Progenitor cell of endocrine pancreas (in vitro differentiated cells): ENCODE measurements around the gene TP53AIP1. TPM values are rescaled to one million over a fixed set of nuclear protein-coding genes. Genes with fewer than 3 reads are reported as not detected.

ENCODE experiments used
- DNase-seq: peaks from one replicate; pipeline ENCODE4 v3.0.0; 2021; ENCODE audit warnings: low spot score; ENCODE audit not compliant: unreplicated experiment
- H3K27ac Mint-ChIP-seq: 2 replicates; pipeline ENCODE4 v1.8.0; 2021; ENCODE audit warnings: mild to moderate bottlenecking, moderate library complexity, mixed read lengths
- H3K27me3 Mint-ChIP-seq: 2 replicates; pipeline ENCODE4 v1.8.0; 2021; ENCODE audit warnings: mixed read lengths
- H3K36me3 Mint-ChIP-seq: 2 replicates; pipeline ENCODE4 v1.8.0; 2022; ENCODE audit warnings: mixed read lengths; ENCODE audit not compliant: insufficient read depth
- H3K4me1 Mint-ChIP-seq: 2 replicates; pipeline ENCODE4 v1.8.0; 2021; ENCODE audit warnings: low read depth, mixed read lengths
- H3K4me3 Mint-ChIP-seq: 2 replicates; pipeline ENCODE4 v1.8.0; 2021; ENCODE audit warnings: low read depth, mild to moderate bottlenecking, moderate library complexity, mixed read lengths
- H3K9me3 Mint-ChIP-seq: 2 replicates; pipeline ENCODE4 v1.8.0; 2021; ENCODE audit warnings: low read depth, mixed read lengths
- total RNA-seq: library from RNA; stranded (reverse); gene quantifications from 2 replicates; pipeline ENCODE4 v1.2.1, GENCODE V29; 2021
- TF ChIP-seq, protein P1 (sequence below): fragments of 200-600 bp; sonication (generic); IDR thresholded peaks from one replicate; pipeline ENCODE4 v1.5.0; 2021; ENCODE audit warnings: antibody characterized with exemption, mild to moderate bottlenecking; ENCODE audit not compliant: unreplicated experiment

Gene TP53AIP1
- total RNA-seq, 1 donor from 2014 or later = 0.12 TPM

GRCh38 chr11:128927108-128927461 is 15.6 kb downstream of the TP53AIP1 start:
- H3K4me3 Mint-ChIP-seq = no peak overlapping the region
- no peaks in the 10 kb centered on the region for H3K4me1 Mint-ChIP-seq
- H3K27ac Mint-ChIP-seq = no peak overlapping the region
- TF ChIP-seq, protein P1, sequence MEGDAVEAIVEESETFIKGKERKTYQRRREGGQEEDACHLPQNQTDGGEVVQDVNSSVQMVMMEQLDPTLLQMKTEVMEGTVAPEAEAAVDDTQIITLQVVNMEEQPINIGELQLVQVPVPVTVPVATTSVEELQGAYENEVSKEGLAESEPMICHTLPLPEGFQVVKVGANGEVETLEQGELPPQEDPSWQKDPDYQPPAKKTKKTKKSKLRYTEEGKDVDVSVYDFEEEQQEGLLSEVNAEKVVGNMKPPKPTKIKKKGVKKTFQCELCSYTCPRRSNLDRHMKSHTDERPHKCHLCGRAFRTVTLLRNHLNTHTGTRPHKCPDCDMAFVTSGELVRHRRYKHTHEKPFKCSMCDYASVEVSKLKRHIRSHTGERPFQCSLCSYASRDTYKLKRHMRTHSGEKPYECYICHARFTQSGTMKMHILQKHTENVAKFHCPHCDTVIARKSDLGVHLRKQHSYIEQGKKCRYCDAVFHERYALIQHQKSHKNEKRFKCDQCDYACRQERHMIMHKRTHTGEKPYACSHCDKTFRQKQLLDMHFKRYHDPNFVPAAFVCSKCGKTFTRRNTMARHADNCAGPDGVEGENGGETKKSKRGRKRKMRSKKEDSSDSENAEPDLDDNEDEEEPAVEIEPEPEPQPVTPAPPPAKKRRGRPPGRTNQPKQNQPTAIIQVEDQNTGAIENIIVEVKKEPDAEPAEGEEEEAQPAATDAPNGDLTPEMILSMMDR = no peak
- H3K9me3 Mint-ChIP-seq = no peaks in the 10 kb centered on the region
- DNase-seq = no peak
- H3K36me3 Mint-ChIP-seq = no peaks in the 10 kb centered on the region
- H3K27me3 Mint-ChIP-seq = peaks cover 49% of the 10 kb centered on the region

DNA sequence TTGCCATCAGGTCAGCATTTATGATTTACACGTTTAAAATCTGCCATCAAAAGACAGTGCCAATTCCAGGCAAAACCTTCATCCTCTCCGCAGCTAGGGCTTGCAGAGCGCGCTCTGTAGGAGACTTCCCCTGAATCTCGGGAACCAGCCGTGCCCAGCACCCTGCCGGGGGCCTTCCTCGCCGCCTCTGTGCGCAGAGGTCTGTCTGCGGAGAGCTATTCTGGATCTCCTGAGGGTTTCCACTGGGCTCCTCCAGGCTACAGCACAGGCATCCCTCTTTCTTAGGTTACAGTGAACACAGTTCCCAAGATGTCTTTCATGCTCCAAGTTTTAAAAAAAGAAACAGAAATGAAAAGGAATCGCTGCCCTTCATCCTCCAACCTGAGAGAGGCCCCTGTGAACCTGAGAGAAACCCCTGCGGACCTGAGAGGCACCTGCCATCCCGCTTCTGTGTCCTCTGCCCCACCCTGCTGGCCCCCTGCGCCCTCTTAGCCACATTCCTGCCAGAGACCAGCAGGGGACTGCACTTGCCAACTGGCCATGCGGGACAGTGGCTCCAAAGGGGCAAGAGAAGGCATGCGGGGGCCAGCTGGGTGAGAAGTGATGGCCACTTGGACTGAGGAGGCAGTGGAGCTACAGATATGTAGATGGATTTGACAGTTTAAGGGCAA is 16.1 kb downstream of the TP53AIP1 start:
- no peaks in the 10 kb centered on the region for H3K9me3 Mint-ChIP-seq
- no peaks in the 10 kb centered on the region for H3K36me3 Mint-ChIP-seq
- TF ChIP-seq, protein P1 = no peak
- no peaks in the 10 kb centered on the region for H3K4me1 Mint-ChIP-seq
- H3K4me3 Mint-ChIP-seq = no peak overlapping the region
- peaks cover 46% of the 10 kb centered on the region for H3K27me3 Mint-ChIP-seq
- no peak overlapping the region for H3K27ac Mint-ChIP-seq
- DNase-seq = no peak

DNA sequence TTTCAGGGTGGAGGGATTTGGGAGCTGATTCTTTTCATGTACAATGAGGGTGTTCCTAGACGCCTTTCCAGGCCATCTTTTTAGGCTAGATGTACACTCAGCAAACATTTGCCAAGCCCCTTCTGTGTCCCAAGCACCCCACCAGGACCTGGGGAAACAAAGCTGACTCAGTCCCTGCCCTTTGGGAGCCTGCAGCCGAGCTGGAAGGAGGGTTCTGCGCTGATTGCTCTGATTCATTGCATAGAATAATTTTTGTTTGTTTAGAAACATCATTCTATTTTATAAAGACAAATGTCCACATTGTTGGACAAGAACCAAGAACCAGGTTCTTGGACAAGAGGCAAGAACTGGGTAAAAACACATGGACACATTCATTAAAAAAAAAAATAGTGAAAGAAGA is 16.7 kb downstream of the TP53AIP1 start:
- no peaks in the 10 kb centered on the region for H3K4me1 Mint-ChIP-seq
- no peaks in the 10 kb centered on the region for H3K36me3 Mint-ChIP-seq
- no peak overlapping the region for H3K27ac Mint-ChIP-seq
- peaks cover 51% of the 10 kb centered on the region for H3K27me3 Mint-ChIP-seq
- no peak for DNase-seq
- no peak overlapping the region for H3K4me3 Mint-ChIP-seq
- H3K9me3 Mint-ChIP-seq = no peaks in the 10 kb centered on the region
- TF ChIP-seq, protein P1 = no peak

DNA sequence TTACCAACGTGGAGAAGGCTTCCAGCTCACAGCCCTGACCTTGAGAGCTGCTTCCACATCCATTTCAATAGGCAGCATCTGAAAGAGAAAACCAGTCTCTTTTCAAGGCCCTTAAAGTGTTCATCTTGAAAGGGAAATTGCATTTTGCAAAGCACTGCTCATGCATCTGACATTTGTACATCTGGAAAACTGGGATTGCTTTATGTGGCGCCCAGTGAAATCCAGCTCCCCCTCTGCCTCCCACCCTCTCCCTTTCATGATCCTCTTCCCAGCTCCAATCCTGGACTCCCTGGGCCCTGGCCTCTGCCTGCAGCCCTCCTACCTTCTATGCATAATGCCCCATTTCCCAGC is 17.4 kb downstream of the TP53AIP1 start:
- no peaks in the 10 kb centered on the region for H3K9me3 Mint-ChIP-seq

DNA sequence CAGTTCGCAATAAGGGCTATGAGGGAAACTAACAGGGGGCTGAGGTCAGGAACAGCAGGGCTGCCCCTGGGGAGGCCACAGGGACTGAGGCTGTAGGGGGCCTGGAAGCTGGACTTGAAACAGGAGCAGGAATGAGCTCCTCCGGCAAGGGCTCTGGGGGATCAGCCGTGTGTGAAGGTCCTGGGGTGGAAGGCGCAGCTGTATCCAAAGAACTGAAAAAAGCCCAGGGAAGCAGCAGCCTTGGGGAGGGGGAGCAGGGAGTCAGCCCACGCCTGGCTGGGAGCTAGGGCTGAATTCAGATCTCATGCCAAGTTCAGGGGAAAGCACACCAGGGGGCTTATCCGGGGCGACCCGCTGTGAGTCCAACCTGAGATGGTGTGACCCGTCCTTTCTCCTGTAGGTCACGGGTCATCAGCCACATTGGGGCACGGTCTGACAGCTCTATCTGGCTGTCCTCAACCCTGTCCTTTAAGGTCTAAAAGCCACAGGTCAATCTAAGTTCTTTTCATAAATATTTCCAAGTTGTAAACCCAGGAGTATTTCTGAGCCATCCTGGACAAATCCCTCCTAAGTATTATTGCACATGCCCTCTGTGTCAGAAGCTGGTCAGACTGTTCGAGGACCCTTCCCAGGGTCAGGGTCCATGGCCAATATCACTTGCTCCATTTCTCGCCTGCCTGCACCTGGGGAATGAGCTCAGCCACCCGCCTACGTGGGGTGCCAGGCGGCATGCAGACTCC is 18.0 kb downstream of the TP53AIP1 start:
- H3K27ac Mint-ChIP-seq = no peak overlapping the region
- TF ChIP-seq, protein P1 = no peak
- no peak for DNase-seq
- peaks cover 64% of the 10 kb centered on the region for H3K27me3 Mint-ChIP-seq
- H3K9me3 Mint-ChIP-seq = no peaks in the 10 kb centered on the region
- H3K4me3 Mint-ChIP-seq = no peak overlapping the region
- no peaks in the 10 kb centered on the region for H3K36me3 Mint-ChIP-seq
- no peaks in the 10 kb centered on the region for H3K4me1 Mint-ChIP-seq

More for the DNA sequence above, 17.4 kb downstream of the TP53AIP1 start:
- H3K27me3 Mint-ChIP-seq = peaks cover 59% of the 10 kb centered on the region
- DNase-seq = no peak
- H3K4me1 Mint-ChIP-seq = no peaks in the 10 kb centered on the region
- peak overlapping the region; percentile 35 for H3K27ac Mint-ChIP-seq
- H3K36me3 Mint-ChIP-seq = no peaks in the 10 kb centered on the region
- no peak overlapping the region for H3K4me3 Mint-ChIP-seq
- TF ChIP-seq, protein P1 = no peak
